Vagina (tissue), 2 donors: ENCODE measurements around the gene FRG1. TPM values are rescaled to one million over a fixed set of nuclear protein-coding genes. Genes with fewer than 3 reads are reported as not detected.
"Not testable (repeated sequence)": the region's sequence is repeated elsewhere in the genome, so short reads cannot be mapped to it uniquely, and the experiment has no call there.

Experiments used
- DNase-seq, 2 donors: peaks; one replicate each; pipeline ENCODE4 v3.0.0-alpha.2; 2017; ENCODE audit errors: extremely low spot score in 2 of 2
- H3K27ac ChIP-seq: fragments of 200-600 bp; sonication (generic); one replicate; pipeline ENCODE4 v1.5.1; 2019
- H3K27me3 ChIP-seq: fragments of 200-600 bp; sonication (generic); one replicate; pipeline ENCODE4 v1.5.1; 2019
- H3K36me3 ChIP-seq, 2 donors: fragments of 200-600 bp; sonication (generic); one replicate each; pipeline ENCODE4 v1.5.1; 2017 to 2019
- H3K4me1 ChIP-seq: fragments of 200-600 bp; sonication (generic); one replicate; pipeline ENCODE4 v1.5.1; 2019
- H3K4me3 ChIP-seq, 2 donors: fragments of 200-600 bp; sonication (generic); 1 replicate in 1 of 2; 2 replicates in 1 of 2; pipeline ENCODE4 v1.5.1; 2016 to 2019
- H3K9me3 ChIP-seq: fragments of 200-600 bp; sonication (generic); one replicate; pipeline ENCODE4 v1.5.1; 2019
- POLR2A ChIP-seq, 2 donors: fragments of 450-650 bp; IDR thresholded peaks; one replicate each; pipeline ENCODE4 v1.6.1; 2017; ENCODE audit warnings: antibody characterized with exemption in 2 of 2, mild to moderate bottlenecking in 2 of 2, moderate library complexity in 2 of 2
- POLR2AphosphoS5 ChIP-seq, 2 donors: sonication (generic); formaldehyde crosslinking; IDR thresholded peaks; one replicate each; pipeline ENCODE4 v1.9.0; 2017; ENCODE audit warnings: antibody characterized with exemption in 2 of 2, mild to moderate bottlenecking in 2 of 2, low read depth in 1 of 2; ENCODE audit not compliant: insufficient read depth in 1 of 2
- intact Hi-C: fragments of 100-400 bp; cut with DNase I; formaldehyde crosslinking; loops from one replicate; pipeline ENCODE4 v1.15.1; 2023
- small RNA-seq: library from RNA; depleted of rRNA; stranded (forward); fragments of <200 nt; gene quantifications from one replicate; pipeline ENCODE3, GENCODE V24; 2016
- total RNA-seq: library from RNA; depleted of rRNA; stranded (reverse); fragments of >200 nt; gene quantifications from one replicate; pipeline ENCODE4 v1.2.3, GENCODE V29; 2016
- TF ChIP-seq, protein P1 (sequence below), 3 experiments: fragments of 450-650 bp in 2 of 3; fragments of 200-600 bp in 1 of 3; sonication (generic) in 1 of 3; IDR thresholded peaks; one replicate each; pipeline ENCODE4 v1.5.1; 2017 to 2019; ENCODE audit warnings: antibody characterized with exemption in 3 of 3, mild to moderate bottlenecking in 2 of 3, moderate library complexity in 2 of 3

The FRG1 gene
- total RNA-seq, 1 donor from 2014 or later, result 36.1 TPM

DNA sequence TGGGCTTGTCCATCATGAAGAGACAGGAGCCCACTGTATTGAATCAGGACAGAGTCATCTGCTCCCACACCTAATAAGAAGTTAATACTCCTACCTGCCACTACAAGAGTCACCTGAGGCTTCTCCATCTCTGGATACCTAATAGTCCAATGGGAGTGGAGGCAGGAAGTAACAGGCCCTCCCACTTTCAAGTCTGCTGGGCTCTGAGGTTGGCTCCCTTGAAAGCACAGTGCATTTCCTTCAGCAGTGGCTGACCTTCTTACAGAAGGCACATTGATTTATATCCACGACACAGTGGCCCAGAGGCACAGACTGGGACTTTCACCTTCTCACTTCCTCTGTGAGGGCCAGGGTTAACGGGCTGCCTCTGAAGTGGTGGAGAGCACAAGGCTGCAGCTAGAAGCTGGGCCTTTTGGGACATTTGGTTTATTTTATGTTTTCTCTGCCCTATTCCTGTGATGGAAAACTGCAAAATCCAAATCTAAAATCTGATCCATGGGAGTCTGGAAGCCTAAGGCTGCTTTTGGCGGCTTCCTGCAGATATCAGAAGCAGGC lies 48.3 kb downstream of the FRG1 start:
- Histone ChIP-seq H3K4me3 (no peak overlapping the region), H3K36me3 (no peaks in the 10 kb centered on the region), H3K4me1 (no peaks in the 10 kb centered on the region), H3K27ac (no peak overlapping the region), H3K9me3 (no peaks in the 10 kb centered on the region), H3K27me3 (no peaks in the 10 kb centered on the region)
- no peak for TF ChIP-seq POLR2AphosphoS5 (IDR thresholded peaks at IDR 0.05; ENCODE audit: insufficient read depth in 1 of 2, low read depth in 1 of 2)
- TF ChIP-seq POLR2A (IDR thresholded peaks at IDR 0.05), result no peak
- TF ChIP-seq, protein P1, sequence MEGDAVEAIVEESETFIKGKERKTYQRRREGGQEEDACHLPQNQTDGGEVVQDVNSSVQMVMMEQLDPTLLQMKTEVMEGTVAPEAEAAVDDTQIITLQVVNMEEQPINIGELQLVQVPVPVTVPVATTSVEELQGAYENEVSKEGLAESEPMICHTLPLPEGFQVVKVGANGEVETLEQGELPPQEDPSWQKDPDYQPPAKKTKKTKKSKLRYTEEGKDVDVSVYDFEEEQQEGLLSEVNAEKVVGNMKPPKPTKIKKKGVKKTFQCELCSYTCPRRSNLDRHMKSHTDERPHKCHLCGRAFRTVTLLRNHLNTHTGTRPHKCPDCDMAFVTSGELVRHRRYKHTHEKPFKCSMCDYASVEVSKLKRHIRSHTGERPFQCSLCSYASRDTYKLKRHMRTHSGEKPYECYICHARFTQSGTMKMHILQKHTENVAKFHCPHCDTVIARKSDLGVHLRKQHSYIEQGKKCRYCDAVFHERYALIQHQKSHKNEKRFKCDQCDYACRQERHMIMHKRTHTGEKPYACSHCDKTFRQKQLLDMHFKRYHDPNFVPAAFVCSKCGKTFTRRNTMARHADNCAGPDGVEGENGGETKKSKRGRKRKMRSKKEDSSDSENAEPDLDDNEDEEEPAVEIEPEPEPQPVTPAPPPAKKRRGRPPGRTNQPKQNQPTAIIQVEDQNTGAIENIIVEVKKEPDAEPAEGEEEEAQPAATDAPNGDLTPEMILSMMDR (IDR thresholded peaks at IDR 0.05), result no peak
- no peak for DNase-seq
- intact Hi-C loops, result no loop called here

- H3K4me3 ChIP-seq, H3K27ac ChIP-seq, H3K36me3 ChIP-seq, DNase-seq, H3K9me3 ChIP-seq, intact Hi-C loops, H3K4me1 ChIP-seq, H3K27me3 ChIP-seq: not testable (repeated sequence)
Observed at GRCh38 chr4:189989941-189990340, 49.3 kb downstream of the FRG1 start.

Small RNAs within 50 kb of the gene (small RNA-seq; reads per million reads assigned to genes)
- not detected for gene MLLT10P2

Other genes starting within 250 kb of the FRG1 start
- gene FRG2, start 86.4 kb downstream of the FRG1 start, total RNA-seq, result not detected
- not detected for gene DBET, start 123.6 kb downstream of the FRG1 start, total RNA-seq
- gene DUX4, start 232.9 kb downstream of the FRG1 start, total RNA-seq, result not detected